Bone marrow (tissue), 2 donors: ENCODE measurements around the gene GNAQ.

Source experiments
- DNase-seq, 2 donors: peaks; one replicate each; lab custom pipeline; 2025; lab: John Stamatoyannopoulos, UW

Gene GNAQ

DNA sequence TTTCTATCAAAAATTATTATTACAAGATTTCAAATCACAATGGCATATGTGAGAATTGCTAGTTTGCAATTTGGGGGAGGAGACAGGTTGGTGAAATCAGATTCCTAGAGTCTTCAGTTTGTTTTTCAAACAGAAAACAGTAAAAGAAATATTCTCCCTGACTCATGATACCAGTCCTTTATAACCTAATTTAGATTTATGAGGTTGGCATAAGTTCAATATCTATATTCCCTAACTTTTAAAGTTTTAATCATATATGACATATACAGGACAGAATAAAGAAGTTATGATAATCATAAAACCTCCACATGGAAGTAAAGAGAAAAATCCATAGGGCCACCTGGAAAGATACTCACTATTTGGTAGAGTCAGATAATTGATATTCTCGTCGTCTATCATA lies 216.4 kb downstream of the GNAQ start:
- DNase-seq: no peak

DNA sequence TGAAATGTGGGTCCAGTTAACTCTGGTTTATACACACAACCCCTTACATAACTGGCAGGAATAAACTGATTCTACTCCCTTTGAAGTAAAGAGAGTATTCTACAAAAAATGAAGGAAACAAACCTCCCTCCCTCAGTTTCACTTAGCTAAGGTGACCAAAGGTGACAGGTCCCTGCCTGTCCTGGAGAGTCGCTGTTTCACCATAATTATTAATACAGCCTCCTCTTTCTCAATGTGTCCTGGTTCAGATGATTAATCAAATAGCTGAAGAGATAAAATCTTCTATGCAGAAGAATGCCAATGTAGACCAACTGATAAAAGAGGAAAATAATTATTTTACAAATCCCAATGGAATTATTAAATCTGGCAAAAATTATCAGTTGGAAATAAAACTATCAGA lies 219.8 kb downstream of the GNAQ start:
- no peak for DNase-seq

DNA sequence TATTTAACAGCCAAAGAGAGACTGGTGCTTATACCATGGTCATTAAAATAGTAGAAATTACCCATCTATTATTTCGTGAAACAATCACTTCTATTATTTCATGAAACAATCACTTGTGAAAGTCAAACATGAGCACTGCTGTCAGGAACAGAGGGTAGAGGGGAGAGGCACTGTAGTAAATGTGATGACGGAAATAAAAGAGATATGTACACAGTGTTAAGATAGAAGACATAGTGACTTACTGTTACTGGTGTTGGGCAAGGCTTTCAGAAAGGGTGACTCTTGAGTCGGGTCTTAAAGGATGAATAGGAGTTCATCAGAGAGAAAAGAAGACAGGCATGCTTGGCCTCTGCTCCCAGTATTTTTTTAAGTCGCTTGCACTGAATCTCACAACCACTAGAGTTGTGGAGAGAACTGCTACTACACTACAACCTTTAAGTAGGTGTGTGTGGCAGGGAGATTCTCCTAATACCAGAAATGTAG lies 220.9 kb downstream of the GNAQ start:
- no peak for DNase-seq

DNA sequence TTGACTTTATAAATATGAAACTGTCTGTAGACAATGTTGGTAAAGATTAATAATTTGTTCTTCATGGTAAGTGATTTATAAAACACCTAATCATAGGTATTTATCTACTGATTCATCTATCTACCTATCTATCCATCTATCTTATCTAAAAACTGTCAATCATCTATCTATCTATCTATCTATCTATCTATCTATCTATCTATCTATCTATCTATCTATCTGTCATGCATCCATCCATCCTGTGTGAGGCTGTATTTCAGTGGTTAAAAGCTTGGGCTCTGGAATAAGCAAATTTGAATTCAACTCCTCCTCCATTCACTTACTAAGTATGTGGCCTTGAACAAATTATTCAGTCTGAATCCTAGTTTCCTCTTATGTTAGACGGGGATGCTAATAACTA lies 221.6 kb downstream of the GNAQ start:
- DNase-seq: no peak

DNA sequence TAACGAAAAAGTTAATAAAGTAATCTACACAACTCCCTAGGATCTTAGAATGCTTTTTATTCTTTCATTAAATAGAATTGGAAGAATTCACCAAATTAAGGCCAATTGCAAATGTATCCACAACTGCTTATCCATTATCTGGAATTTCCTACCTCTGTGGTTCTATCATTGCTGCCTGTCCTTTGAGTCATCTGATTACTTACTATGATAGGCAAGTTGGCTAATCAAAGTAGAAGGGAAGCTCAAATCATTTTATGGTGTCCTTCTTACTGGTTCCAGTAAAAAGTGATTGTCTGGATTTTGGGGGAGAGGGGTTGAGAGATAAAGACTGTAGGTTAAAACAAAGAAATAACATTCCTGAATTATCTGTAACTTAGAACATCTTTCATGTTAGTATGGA lies 222.1 kb downstream of the GNAQ start:
- no peak for DNase-seq

DNA sequence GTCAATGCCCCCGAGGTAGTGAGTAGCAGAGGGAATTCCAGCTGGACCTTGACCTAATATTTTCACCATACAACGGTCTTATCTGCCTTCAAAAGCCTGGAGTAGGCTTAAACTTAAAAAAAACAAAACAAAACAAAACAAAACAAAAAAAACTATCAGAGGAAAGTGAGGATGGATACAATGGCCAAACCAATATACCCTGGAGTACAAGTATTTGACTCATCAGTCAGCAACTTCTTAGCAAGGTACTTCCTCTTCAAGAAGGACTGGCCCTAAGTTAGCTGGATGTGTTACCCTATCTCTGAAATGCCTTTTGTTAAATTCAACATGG lies 222.9 kb downstream of the GNAQ start:
- peak in 1 of 2 donors; percentile 46 for DNase-seq

GRCh38 chr9:77807846-77808750 lies 223.5 kb downstream of the GNAQ start:
- no peak for DNase-seq

DNA sequence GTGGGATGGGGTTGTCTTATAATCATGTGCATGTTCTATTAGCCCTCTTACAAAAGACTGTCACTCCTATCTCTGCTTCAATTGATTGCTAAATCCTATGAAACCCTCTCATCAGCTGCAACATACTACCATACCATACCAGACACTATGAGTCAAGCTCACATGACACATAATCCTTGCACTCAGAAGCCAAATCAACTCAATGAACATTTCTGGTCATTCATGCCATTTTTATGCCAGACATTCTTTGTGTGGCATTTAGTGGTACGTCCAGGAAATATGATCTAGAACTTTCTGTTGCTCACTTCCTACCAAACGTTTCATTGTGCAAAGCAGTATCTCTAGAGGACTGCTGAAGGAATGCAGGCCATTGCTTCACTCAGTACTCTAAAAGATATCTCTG lies 224.3 kb downstream of the GNAQ start:
- DNase-seq: peak in 1 of 2 donors; percentile 47

GRCh38 chr9:77806741-77807140 lies 224.9 kb downstream of the GNAQ start:
- DNase-seq: no peak

DNA sequence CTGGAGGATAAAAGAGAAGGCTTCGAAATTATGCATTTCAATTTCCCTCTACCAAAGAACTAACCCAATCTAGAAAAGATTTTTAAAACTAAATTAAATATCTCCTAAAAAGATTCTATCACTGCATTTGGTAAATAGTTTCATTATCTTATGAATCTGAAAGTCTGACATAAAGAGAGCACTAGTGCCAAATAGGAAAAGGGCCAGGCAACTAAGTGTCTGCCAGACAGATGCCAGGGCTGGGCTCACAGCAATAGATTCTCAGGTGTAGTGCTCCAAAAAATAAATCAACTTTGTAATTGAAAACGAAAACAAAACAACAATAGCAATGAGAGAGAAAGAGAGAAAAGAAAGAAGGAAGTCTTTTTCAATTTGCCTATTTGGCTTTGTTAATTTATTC lies 225.8 kb downstream of the GNAQ start:
- DNase-seq: no peak

DNA sequence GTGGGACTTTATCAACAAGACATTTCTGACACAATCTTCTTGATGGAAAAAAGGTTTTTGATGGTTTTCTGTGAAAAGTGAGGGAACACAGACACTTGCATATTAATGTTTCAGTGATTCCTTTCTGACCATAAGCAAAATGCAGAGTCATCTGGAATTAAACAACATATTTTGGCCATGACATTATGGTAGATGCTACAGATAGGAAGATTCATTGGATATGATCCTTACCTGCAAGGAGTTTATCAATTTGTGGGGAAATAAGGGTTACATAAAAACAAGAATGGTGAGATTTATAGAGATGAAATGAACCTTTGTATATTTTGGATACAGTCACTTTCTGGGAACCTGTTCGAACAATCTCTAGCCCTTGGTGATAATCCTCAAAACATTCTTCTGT lies 228.2 kb downstream of the GNAQ start:
- no peak for DNase-seq

GRCh38 chr9:77802515-77803293 lies 228.9 kb downstream of the GNAQ start:
- DNase-seq: no peak

GRCh38 chr9:77802064-77802463 lies 229.5 kb downstream of the GNAQ start:
- no peak for DNase-seq

GRCh38 chr9:77800924-77801551 lies 230.6 kb downstream of the GNAQ start:
- no peak for DNase-seq

GRCh38 chr9:77798140-77798539 lies 233.5 kb downstream of the GNAQ start:
- DNase-seq: no peak

GRCh38 chr9:77794985-77795384 lies 236.6 kb downstream of the GNAQ start:
- no peak for DNase-seq

- no peak for DNase-seq
Observed at GRCh38 chr9:77793849-77794248, 237.8 kb downstream of the GNAQ start.

- DNase-seq: no peak
Observed at GRCh38 chr9:77789891-77790290, 241.7 kb downstream of the GNAQ start.

- no peak for DNase-seq
Observed at GRCh38 chr9:77785341-77785740, 246.3 kb downstream of the GNAQ start.

- DNase-seq: no peak
Observed at GRCh38 chr9:77783518-77783917, 248.1 kb downstream of the GNAQ start.

DNA sequence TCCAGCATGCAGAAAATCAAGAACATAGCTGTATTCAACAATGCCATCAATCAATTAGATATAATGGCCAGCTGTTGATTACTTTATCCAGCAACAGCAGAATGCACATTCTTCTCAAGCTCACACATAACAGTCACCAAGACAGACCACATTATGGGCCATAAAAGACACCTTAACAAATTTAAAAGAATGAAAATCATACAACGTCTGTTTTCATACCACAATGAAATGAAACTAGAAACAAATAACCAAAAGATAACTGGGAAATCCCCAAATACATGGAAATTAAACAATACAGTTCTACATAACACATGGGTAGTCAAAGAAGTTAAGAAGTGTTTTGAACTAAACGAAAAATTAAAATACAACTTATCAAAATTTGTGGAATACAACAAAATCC lies 252.6 kb downstream of the GNAQ start:
- DNase-seq: no peak

GRCh38 chr9:77773381-77773780 lies 258.2 kb downstream of the GNAQ start:
- no peak for DNase-seq

DNA sequence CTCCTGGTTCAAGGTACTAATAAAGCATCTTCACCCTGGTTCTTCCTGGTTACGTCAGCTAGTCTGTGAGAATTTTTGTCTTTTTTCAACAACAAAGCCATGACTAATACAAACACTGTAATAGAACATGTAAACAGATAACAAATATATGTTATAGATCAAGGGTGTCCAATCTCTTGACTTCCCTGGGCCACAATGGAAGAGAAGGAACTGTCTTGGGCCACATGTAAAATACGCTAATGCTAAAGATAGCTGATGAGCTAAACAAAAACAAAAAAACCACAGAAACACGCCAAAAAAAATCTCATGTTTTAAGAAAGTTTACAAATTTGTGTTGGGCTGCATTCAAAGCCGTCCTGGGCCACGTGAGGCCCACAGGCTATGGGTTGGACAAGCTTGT lies 259.0 kb downstream of the GNAQ start:
- no peak for DNase-seq
